Left ventricle myocardium inferior (tissue), 1 donor: ENCODE measurements around the gene KRTAP2-1. TPM values are rescaled to one million over a fixed set of nuclear protein-coding genes. Genes with fewer than 3 reads are reported as not detected.
"Not testable (repeated sequence)": the region's sequence is repeated elsewhere in the genome, so short reads cannot be mapped to it uniquely, and the experiment has no call there.

ENCODE experiments used
- DNase-seq: peaks from one replicate; pipeline ENCODE4 v3.0.0-alpha.2; 2020
- H3K27ac ChIP-seq: fragments of 200-600 bp; replicated peaks from 2 replicates; pipeline ENCODE4 v1.8.0; 2021
- H3K27me3 ChIP-seq: fragments of 200-600 bp; 2 replicates; pipeline ENCODE4 v1.8.0; 2021; ENCODE audit warnings: low read depth
- H3K36me3 ChIP-seq: fragments of 200-600 bp; 2 replicates; pipeline ENCODE4 v1.8.0; 2021
- H3K4me1 ChIP-seq: fragments of 200-600 bp; 2 replicates; pipeline ENCODE4 v1.8.0; 2021
- H3K4me3 ChIP-seq: fragments of 200-600 bp; 2 replicates; pipeline ENCODE4 v1.8.0; 2021; ENCODE audit warnings: mild to moderate bottlenecking, moderate library complexity
- H3K9me3 ChIP-seq: fragments of 200-600 bp; replicated peaks from 2 replicates; pipeline ENCODE4 v1.8.0; 2021
- CTCF ChIP-seq: fragments of 200-600 bp; IDR thresholded peaks from 2 replicates; pipeline ENCODE4 v1.8.0; 2021; ENCODE audit warnings: antibody characterized with exemption, mild to moderate bottlenecking, borderline replicate concordance
- intact Hi-C: fragments of 100-400 bp; cut with micrococcal nuclease; formaldehyde crosslinking; loops from one replicate; pipeline ENCODE4 v1.11.0; 2022
- total RNA-seq: library from RNA; stranded (reverse); fragmentation: NEBNext Ultra II Directional; extraction: Animal tissue kit (Norgen Biotek cat#: 25700); gene quantifications from one replicate; pipeline ENCODE4 v1.2.1, GENCODE V29; 2021
- donor health status: DM: no; HTN: yes; CAD: no; lungs with severe emphysema.

KRTAP2-1 gene
- total RNA-seq, 1 donor from 2014 or later, result not detected

GRCh38 chr17:41057547-41057946, 10.4 kb upstream of the KRTAP2-1 start:
- TF ChIP-seq CTCF, result no peak
- no peak for DNase-seq
- Histone ChIP-seq H3K27me3 (peaks cover 91% of the 10 kb centered on the region), H3K27ac (no peak overlapping the region), H3K4me1 (no peaks in the 10 kb centered on the region), H3K36me3 (no peaks in the 10 kb centered on the region), H3K9me3 (peaks cover 14% of the 10 kb centered on the region), H3K4me3 (no peak overlapping the region)
- intact Hi-C loops, result no loop called here

DNA sequence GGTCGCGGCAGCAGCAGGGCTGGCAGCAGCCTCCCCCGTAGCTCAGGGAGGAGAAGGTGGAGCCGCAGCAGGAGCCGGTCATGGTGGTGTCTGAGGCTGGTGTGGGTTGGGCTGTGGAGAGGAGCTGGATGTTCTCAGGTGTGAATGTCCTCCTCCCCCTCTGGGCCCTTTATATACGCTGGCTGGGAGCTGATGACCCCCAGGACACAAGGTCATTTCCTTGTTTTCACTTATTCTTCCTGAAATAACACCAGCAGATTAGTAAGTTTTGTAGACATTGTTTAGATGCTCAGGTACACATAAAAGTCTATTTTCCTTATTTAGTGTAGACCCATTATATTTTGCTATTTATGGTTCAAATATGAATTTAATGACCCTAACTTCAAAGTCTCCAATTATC, 8.0 kb upstream of the KRTAP2-1 start, which contains the start of gene KRTAP2-2:
TSS of gene KRTAP2-2 (minus strand) at position 101 of the 400 bp plus-strand sequence. CDS start at position 82, 19 bp downstream.
- H3K27ac ChIP-seq, H3K4me3 ChIP-seq, intact Hi-C loops, H3K4me1 ChIP-seq, DNase-seq, H3K36me3 ChIP-seq: not testable (repeated sequence)
- peaks cover 71% of the 10 kb centered on the region for H3K27me3 ChIP-seq
- H3K9me3 ChIP-seq, result peaks cover 14% of the 10 kb centered on the region

- H3K4me1 ChIP-seq, H3K36me3 ChIP-seq, H3K4me3 ChIP-seq, DNase-seq, intact Hi-C loops, H3K27ac ChIP-seq: not testable (repeated sequence)
- Histone ChIP-seq H3K9me3 (peaks cover 14% of the 10 kb centered on the region), H3K27me3 (peaks cover 73% of the 10 kb centered on the region)
These were observed 7.4 kb upstream of the KRTAP2-1 start for GRCh38 chr17:41054556-41054955.

GRCh38 chr17:41054025-41054424, 6.9 kb upstream of the KRTAP2-1 start:
- Histone ChIP-seq H3K36me3 (no peaks in the 10 kb centered on the region), H3K9me3 (peaks cover 14% of the 10 kb centered on the region), H3K27ac (no peak overlapping the region), H3K4me1 (no peaks in the 10 kb centered on the region), H3K27me3 (peaks cover 73% of the 10 kb centered on the region), H3K4me3 (no peak overlapping the region)
- TF ChIP-seq CTCF, result no peak
- DNase-seq, result no peak
- intact Hi-C loops, result no loop called here

- Histone ChIP-seq H3K9me3 (peaks cover 11% of the 10 kb centered on the region), H3K36me3 (no peaks in the 10 kb centered on the region), H3K4me3 (no peak overlapping the region), H3K27me3 (peaks cover 73% of the 10 kb centered on the region), H3K4me1 (no peaks in the 10 kb centered on the region), H3K27ac (no peak overlapping the region)
- no peak for DNase-seq
- intact Hi-C loops, result no loop called here
- TF ChIP-seq CTCF, result no peak
These were observed 5.5 kb upstream of the KRTAP2-1 start for GRCh38 chr17:41052566-41052965.

GRCh38 chr17:41049110-41049509, 2.0 kb upstream of the KRTAP2-1 start:
- no peak for DNase-seq
- Histone ChIP-seq H3K4me3 (no peak overlapping the region), H3K36me3 (no peaks in the 10 kb centered on the region), H3K4me1 (no peaks in the 10 kb centered on the region), H3K27me3 (peaks cover 64% of the 10 kb centered on the region), H3K9me3 (peaks cover 6% of the 10 kb centered on the region), H3K27ac (no peak overlapping the region)
- TF ChIP-seq CTCF, result no peak
- intact Hi-C loops, result no loop called here

DNA sequence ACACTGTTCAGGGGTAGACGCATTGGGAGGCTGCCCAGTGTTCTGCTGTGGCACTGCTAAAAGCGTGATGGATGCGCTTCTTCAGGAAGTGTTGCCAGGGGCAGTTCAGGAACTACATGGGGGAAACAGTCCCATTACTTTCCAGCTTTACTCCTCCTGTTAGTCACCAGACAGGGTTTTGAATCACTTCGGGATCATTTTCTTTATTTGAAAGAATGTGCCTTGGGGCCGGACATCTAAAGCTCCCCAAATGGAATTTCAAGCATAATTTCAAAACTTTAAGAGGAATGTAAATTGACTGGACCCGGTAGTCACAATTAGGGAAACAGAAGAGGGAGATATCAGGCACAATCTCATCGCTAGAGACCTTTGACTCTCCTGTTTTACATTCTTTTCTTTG, 1.3 kb upstream of the KRTAP2-1 start:
- TF ChIP-seq CTCF, result no peak
- intact Hi-C loops, result no loop called here
- Histone ChIP-seq H3K9me3 (peaks cover 7% of the 10 kb centered on the region), H3K4me3 (no peak overlapping the region), H3K27me3 (peaks cover 59% of the 10 kb centered on the region), H3K27ac (no peak overlapping the region), H3K4me1 (no peaks in the 10 kb centered on the region), H3K36me3 (no peaks in the 10 kb centered on the region)
- no peak for DNase-seq
